Measurements from ENCODE around the gene RER1.

Gene RER1

GRCh38 chr1:2384941-2385481 lies 6.6 kb upstream of the RER1 start:
- no peaks in the 10 kb centered on the region for H3K27me3 ChIP-seq (ENCODE audit: insufficient read depth, low read length, poor library complexity)
- H3K4me1 ChIP-seq (ENCODE audit: insufficient read depth, low read length): peaks cover 6% of the 10 kb centered on the region
- no peak overlapping the region for H3K4me2 ChIP-seq (ENCODE audit: insufficient read depth, low read length)
- DNase-seq: no peak
- no peak overlapping the region for H2AFZ ChIP-seq (ENCODE audit: low read depth, low read length)
- H3K4me3 ChIP-seq (ENCODE audit: low read depth in 1 of 2, low read length in 2 of 2): no peak overlapping the region
- no peak overlapping the region for H3K9ac ChIP-seq (ENCODE audit: low read depth, low read length)
- H3K79me2 ChIP-seq (ENCODE audit: insufficient read depth, low read length): peaks cover 3% of the 10 kb centered on the region
- TF ChIP-seq CTCF (IDR thresholded peaks at IDR 0.05; ENCODE audit: borderline replicate concordance, extremely low read depth, low read length, poor library complexity, severe bottlenecking) (no peak), EZH2 (IDR thresholded peaks at IDR 0.05; ENCODE audit: borderline replicate concordance, low read depth, low read length, severe bottlenecking) (no peak)
- no peaks in the 10 kb centered on the region for H3K9me3 ChIP-seq (ENCODE audit: insufficient read depth, low read length, severe bottlenecking)
- peaks cover 16% of the 10 kb centered on the region for H4K20me1 ChIP-seq (ENCODE audit: insufficient read depth, low read length)
- no peak overlapping the region for H3K27ac ChIP-seq (ENCODE audit: low read length)
- no peak for ATAC-seq (ENCODE audit: insufficient read depth, low read depth)
- peaks cover 24% of the 10 kb centered on the region for H3K36me3 ChIP-seq (ENCODE audit: insufficient read depth, low read length)

GRCh38 chr1:2385606-2386280 lies 5.9 kb upstream of the RER1 start:
- no peak overlapping the region for H3K27ac ChIP-seq (ENCODE audit: low read length)
- no peak overlapping the region for H3K9ac ChIP-seq (ENCODE audit: low read depth, low read length)
- H3K79me2 ChIP-seq (ENCODE audit: insufficient read depth, low read length): peaks cover 11% of the 10 kb centered on the region
- TF ChIP-seq EZH2 (IDR thresholded peaks at IDR 0.05; ENCODE audit: borderline replicate concordance, low read depth, low read length, severe bottlenecking) (no peak), CTCF (IDR thresholded peaks at IDR 0.05; ENCODE audit: borderline replicate concordance, extremely low read depth, low read length, poor library complexity, severe bottlenecking) (no peak)
- no peak for ATAC-seq (ENCODE audit: insufficient read depth, low read depth)
- no peaks in the 10 kb centered on the region for H3K27me3 ChIP-seq (ENCODE audit: insufficient read depth, low read length, poor library complexity)
- H3K36me3 ChIP-seq (ENCODE audit: insufficient read depth, low read length): peaks cover 24% of the 10 kb centered on the region
- no peak overlapping the region for H3K4me3 ChIP-seq (ENCODE audit: low read depth in 1 of 2, low read length in 2 of 2)
- DNase-seq: no peak
- H3K4me1 ChIP-seq (ENCODE audit: insufficient read depth, low read length): peaks cover 13% of the 10 kb centered on the region
- no peak overlapping the region for H2AFZ ChIP-seq (ENCODE audit: low read depth, low read length)
- peaks cover 21% of the 10 kb centered on the region for H4K20me1 ChIP-seq (ENCODE audit: insufficient read depth, low read length)
- H3K4me2 ChIP-seq (ENCODE audit: insufficient read depth, low read length): no peak overlapping the region
- no peaks in the 10 kb centered on the region for H3K9me3 ChIP-seq (ENCODE audit: insufficient read depth, low read length, severe bottlenecking)

- Histone ChIP-seq H3K79me2 (ENCODE audit: insufficient read depth, low read length) (peaks cover 19% of the 10 kb centered on the region), H3K36me3 (ENCODE audit: insufficient read depth, low read length) (peaks cover 24% of the 10 kb centered on the region), H3K4me2 (ENCODE audit: insufficient read depth, low read length) (no peak overlapping the region), H4K20me1 (ENCODE audit: insufficient read depth, low read length) (peaks cover 13% of the 10 kb centered on the region), H2AFZ (ENCODE audit: low read depth, low read length) (no peak overlapping the region), H3K4me3 (ENCODE audit: low read depth in 1 of 2, low read length in 2 of 2) (no peak overlapping the region), H3K9me3 (ENCODE audit: insufficient read depth, low read length, severe bottlenecking) (no peaks in the 10 kb centered on the region), H3K27me3 (ENCODE audit: insufficient read depth, low read length, poor library complexity) (no peaks in the 10 kb centered on the region), H3K4me1 (ENCODE audit: insufficient read depth, low read length) (peaks cover 15% of the 10 kb centered on the region), H3K9ac (ENCODE audit: low read depth, low read length) (no peak overlapping the region), H3K27ac (ENCODE audit: low read length) (no peak overlapping the region)
- DNase-seq (no peak), ATAC-seq (ENCODE audit: insufficient read depth, low read depth) (no peak)
- TF ChIP-seq CTCF (IDR thresholded peaks at IDR 0.05; ENCODE audit: borderline replicate concordance, extremely low read depth, low read length, poor library complexity, severe bottlenecking) (no peak), EZH2 (IDR thresholded peaks at IDR 0.05; ENCODE audit: borderline replicate concordance, low read depth, low read length, severe bottlenecking) (no peak)
Measured at GRCh38 chr1:2386636-2387611, 4.7 kb upstream of the RER1 start.
